ENCODE data around the gene SLC30A10. TPM values are rescaled to one million over a fixed set of nuclear protein-coding genes. Genes with fewer than 3 reads are reported as not detected.
"Not testable (repeated sequence)": the region's sequence is repeated elsewhere in the genome, so short reads cannot be mapped to it uniquely, and the experiment has no call there.

The SLC30A10 gene
- total RNA-seq, 1 experiment from 2014 or later: not detected

GRCh38 chr1:219906924-219907771 lies 21.2 kb downstream of the SLC30A10 start:
- Histone ChIP-seq H3K4me3 (no peak overlapping the region), H3K9me3 (no peaks in the 10 kb centered on the region), H3K36me3 (no peaks in the 10 kb centered on the region), H3K27me3 (no peaks in the 10 kb centered on the region)
- no peak for DNase-seq

GRCh38 chr1:219906565-219906923 lies 21.8 kb downstream of the SLC30A10 start:
- not testable (repeated sequence) for H3K9me3 ChIP-seq, H3K36me3 ChIP-seq, H3K27me3 ChIP-seq, DNase-seq, H3K4me3 ChIP-seq

GRCh38 chr1:219905524-219905923 lies 22.8 kb downstream of the SLC30A10 start:
- Histone ChIP-seq H3K36me3 (no peaks in the 10 kb centered on the region), H3K27me3 (no peaks in the 10 kb centered on the region), H3K4me3 (no peak overlapping the region), H3K9me3 (no peaks in the 10 kb centered on the region)
- no peak for DNase-seq

- Histone ChIP-seq H3K36me3 (no peaks in the 10 kb centered on the region), H3K27me3 (no peaks in the 10 kb centered on the region), H3K9me3 (no peaks in the 10 kb centered on the region), H3K4me3 (no peak overlapping the region)
- no peak for DNase-seq
Observed at GRCh38 chr1:219904934-219905333, 23.4 kb downstream of the SLC30A10 start.

- H3K4me3 ChIP-seq: no peak overlapping the region
- 0 out of 2 replicates have a peak, but pooled peaks cover under 1% of the 10 kb centered on the region for H3K9me3 ChIP-seq
- no peaks in the 10 kb centered on the region for H3K27me3 ChIP-seq
- no peaks in the 10 kb centered on the region for H3K36me3 ChIP-seq
- DNase-seq: no peak
Observed at GRCh38 chr1:219903353-219903871, 24.9 kb downstream of the SLC30A10 start.

- no peak for DNase-seq
- Histone ChIP-seq H3K9me3 (0 out of 2 replicates have a peak, but pooled peaks cover 2% of the 10 kb centered on the region), H3K27me3 (no peaks in the 10 kb centered on the region), H3K4me3 (no peak overlapping the region), H3K36me3 (no peaks in the 10 kb centered on the region)
Observed at GRCh38 chr1:219902951-219903350, 25.4 kb downstream of the SLC30A10 start.

- Histone ChIP-seq H3K36me3 (no peaks in the 10 kb centered on the region), H3K4me3 (no peak overlapping the region), H3K27me3 (peaks cover 4% of the 10 kb centered on the region), H3K9me3 (0 out of 2 replicates have a peak, but pooled peaks cover 2% of the 10 kb centered on the region)
- DNase-seq: no peak
Observed at GRCh38 chr1:219900882-219901281, 27.5 kb downstream of the SLC30A10 start.

GRCh38 chr1:219900201-219900600 lies 28.2 kb downstream of the SLC30A10 start:
- H3K9me3 ChIP-seq: 0 out of 2 replicates have a peak, but pooled peaks cover 2% of the 10 kb centered on the region
- no peak overlapping the region for H3K4me3 ChIP-seq
- H3K36me3 ChIP-seq: no peaks in the 10 kb centered on the region
- peak; percentile 21 for DNase-seq
- peaks cover 9% of the 10 kb centered on the region for H3K27me3 ChIP-seq

GRCh38 chr1:219898375-219898774 lies 30.0 kb downstream of the SLC30A10 start:
- DNase-seq: no peak
- 0 out of 2 replicates have a peak, but pooled peaks cover 4% of the 10 kb centered on the region for H3K9me3 ChIP-seq
- H3K27me3 ChIP-seq: peaks cover 12% of the 10 kb centered on the region
- H3K4me3 ChIP-seq: no peak overlapping the region
- no peaks in the 10 kb centered on the region for H3K36me3 ChIP-seq

- H3K4me3 ChIP-seq: no peak overlapping the region
- H3K9me3 ChIP-seq: 0 out of 2 replicates have a peak, but pooled peaks cover 4% of the 10 kb centered on the region
- no peak for DNase-seq
- H3K27me3 ChIP-seq: peaks cover 12% of the 10 kb centered on the region
- no peaks in the 10 kb centered on the region for H3K36me3 ChIP-seq
Observed at GRCh38 chr1:219897914-219898313, 30.4 kb downstream of the SLC30A10 start.

GRCh38 chr1:219892271-219892670 lies 36.1 kb downstream of the SLC30A10 start:
- H3K36me3 ChIP-seq, H3K9me3 ChIP-seq, H3K4me3 ChIP-seq, DNase-seq: not testable (repeated sequence)
- peaks cover 12% of the 10 kb centered on the region for H3K27me3 ChIP-seq

GRCh38 chr1:219891846-219892245 lies 36.5 kb downstream of the SLC30A10 start:
- H3K9me3 ChIP-seq, H3K36me3 ChIP-seq, DNase-seq, H3K4me3 ChIP-seq: not testable (repeated sequence)
- peaks cover 13% of the 10 kb centered on the region for H3K27me3 ChIP-seq

GRCh38 chr1:219888667-219889066 lies 39.7 kb downstream of the SLC30A10 start:
- DNase-seq, H3K27me3 ChIP-seq, H3K4me3 ChIP-seq, H3K9me3 ChIP-seq, H3K36me3 ChIP-seq: not testable (repeated sequence)

- DNase-seq: no peak
- Histone ChIP-seq H3K4me3 (no peak overlapping the region), H3K36me3 (no peaks in the 10 kb centered on the region), H3K27me3 (peaks cover 9% of the 10 kb centered on the region), H3K9me3 (no peaks in the 10 kb centered on the region)
Observed at GRCh38 chr1:219885680-219886079, 42.7 kb downstream of the SLC30A10 start.

GRCh38 chr1:219883400-219884332 lies 44.7 kb downstream of the SLC30A10 start:
- no peak for DNase-seq
- Histone ChIP-seq H3K9me3 (no peaks in the 10 kb centered on the region), H3K36me3 (no peaks in the 10 kb centered on the region), H3K4me3 (no peak overlapping the region), H3K27me3 (peaks cover 9% of the 10 kb centered on the region)

- H3K27me3 ChIP-seq: peaks cover 13% of the 10 kb centered on the region
- no peak overlapping the region for H3K4me3 ChIP-seq
- no peaks in the 10 kb centered on the region for H3K36me3 ChIP-seq
- no peaks in the 10 kb centered on the region for H3K9me3 ChIP-seq
- DNase-seq: no peak
Observed at GRCh38 chr1:219882755-219883154, 45.6 kb downstream of the SLC30A10 start.

GRCh38 chr1:219882096-219882495 lies 46.3 kb downstream of the SLC30A10 start:
- DNase-seq: no peak
- Histone ChIP-seq H3K4me3 (no peak overlapping the region), H3K9me3 (no peaks in the 10 kb centered on the region), H3K36me3 (no peaks in the 10 kb centered on the region), H3K27me3 (peaks cover 15% of the 10 kb centered on the region)

Data from MG63 (cell line).